DND-41 (cell line): ENCODE data around the gene KIAA1671.

Source experiments
- EZH2 ChIP-seq: IDR thresholded peaks from 3 replicates; pipeline ENCODE4 v1.6.1; 2012; ENCODE audit warnings: borderline replicate concordance, low read depth, mild to moderate bottlenecking, moderate library complexity, low read length, inconsistent platforms; ENCODE audit not compliant: severe bottlenecking
- TF ChIP-seq, protein P1 (sequence below): IDR thresholded peaks from 2 replicates; pipeline ENCODE4 v1.5.1; 2012; ENCODE audit warnings: borderline replicate concordance, low read length, moderate library complexity, mild to moderate bottlenecking; ENCODE audit not compliant: poor library complexity, severe bottlenecking; ENCODE audit errors: extremely low read depth

DNA sequence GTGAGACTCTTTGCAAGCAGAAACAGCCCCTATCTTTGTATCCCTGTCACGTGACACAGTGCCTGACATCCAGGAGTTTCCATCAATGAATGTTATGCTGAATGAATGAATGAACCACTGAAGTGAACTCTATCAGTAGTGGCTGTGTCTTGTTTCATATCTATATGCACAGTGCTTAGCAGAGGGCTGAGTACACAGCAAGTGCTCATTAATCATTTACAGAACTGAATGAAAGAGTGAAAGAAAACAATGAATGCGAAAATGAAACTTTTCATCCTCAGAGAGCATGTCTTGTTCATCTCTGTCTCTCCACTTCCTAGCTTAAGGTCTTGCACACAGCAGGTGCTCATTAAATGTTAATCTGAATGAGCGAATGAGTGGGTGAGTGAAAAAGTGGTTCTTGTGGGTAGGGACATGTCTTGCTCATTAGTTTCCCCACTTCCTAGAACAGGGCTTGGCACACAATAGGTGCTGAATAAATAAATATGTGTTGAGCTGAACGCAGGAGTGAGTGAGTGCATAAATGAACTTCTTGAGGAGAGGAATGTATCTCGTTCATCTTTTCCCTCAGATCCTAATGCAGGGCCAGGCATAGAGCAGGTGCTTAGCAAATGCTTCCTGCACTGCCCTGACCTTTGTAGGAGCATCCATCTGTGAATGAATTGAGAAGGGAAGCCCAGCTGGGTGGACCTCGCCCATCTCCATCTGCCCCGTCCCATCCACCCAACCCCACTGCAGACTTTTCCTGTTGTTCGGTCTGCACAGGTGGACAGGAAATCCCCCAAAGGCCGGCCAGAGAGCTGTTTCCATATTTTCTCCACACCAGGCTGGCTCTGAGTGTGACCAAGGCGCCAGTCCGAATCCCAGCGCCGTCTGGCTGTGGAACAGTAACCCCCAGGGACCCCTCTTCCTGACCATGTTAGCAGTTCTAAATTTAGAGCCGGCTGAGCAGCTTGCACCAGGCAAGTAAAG lies 133.7 kb downstream of the KIAA1671 start:
- TF ChIP-seq, protein P1, sequence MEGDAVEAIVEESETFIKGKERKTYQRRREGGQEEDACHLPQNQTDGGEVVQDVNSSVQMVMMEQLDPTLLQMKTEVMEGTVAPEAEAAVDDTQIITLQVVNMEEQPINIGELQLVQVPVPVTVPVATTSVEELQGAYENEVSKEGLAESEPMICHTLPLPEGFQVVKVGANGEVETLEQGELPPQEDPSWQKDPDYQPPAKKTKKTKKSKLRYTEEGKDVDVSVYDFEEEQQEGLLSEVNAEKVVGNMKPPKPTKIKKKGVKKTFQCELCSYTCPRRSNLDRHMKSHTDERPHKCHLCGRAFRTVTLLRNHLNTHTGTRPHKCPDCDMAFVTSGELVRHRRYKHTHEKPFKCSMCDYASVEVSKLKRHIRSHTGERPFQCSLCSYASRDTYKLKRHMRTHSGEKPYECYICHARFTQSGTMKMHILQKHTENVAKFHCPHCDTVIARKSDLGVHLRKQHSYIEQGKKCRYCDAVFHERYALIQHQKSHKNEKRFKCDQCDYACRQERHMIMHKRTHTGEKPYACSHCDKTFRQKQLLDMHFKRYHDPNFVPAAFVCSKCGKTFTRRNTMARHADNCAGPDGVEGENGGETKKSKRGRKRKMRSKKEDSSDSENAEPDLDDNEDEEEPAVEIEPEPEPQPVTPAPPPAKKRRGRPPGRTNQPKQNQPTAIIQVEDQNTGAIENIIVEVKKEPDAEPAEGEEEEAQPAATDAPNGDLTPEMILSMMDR, result no peak
- no peak for TF ChIP-seq EZH2
